Mesenteric fat pad (tissue), 1 donor: ENCODE measurements around the gene N4BP2. TPM values are rescaled to one million over a fixed set of nuclear protein-coding genes. Genes with fewer than 3 reads are reported as not detected.

ENCODE experiments used
- DNase-seq: peaks from one replicate; pipeline ENCODE4 v3.0.0-alpha.2; 2020; ENCODE audit warnings: low spot score
- total RNA-seq: library from RNA; stranded (reverse); fragmentation: NEBNext Ultra II Directional; extraction: Animal tissue kit (Norgen Biotek cat#: 25700); gene quantifications from one replicate; pipeline ENCODE4 v1.2.1, GENCODE V29; 2021
- donor health status: DM: yes; HTN: yes; CAD: no.

The N4BP2 gene
- total RNA-seq, 1 donor from 2014 or later, result 6.4 TPM

GRCh38 chr4:40190880-40191815, 134.5 kb downstream of the N4BP2 start:
- DNase-seq, result no peak

GRCh38 chr4:40192114-40193015, 135.7 kb downstream of the N4BP2 start:
- DNase-seq, result no peak

GRCh38 chr4:40193016-40193571, 136.4 kb downstream of the N4BP2 start:
- DNase-seq, result no peak

DNA sequence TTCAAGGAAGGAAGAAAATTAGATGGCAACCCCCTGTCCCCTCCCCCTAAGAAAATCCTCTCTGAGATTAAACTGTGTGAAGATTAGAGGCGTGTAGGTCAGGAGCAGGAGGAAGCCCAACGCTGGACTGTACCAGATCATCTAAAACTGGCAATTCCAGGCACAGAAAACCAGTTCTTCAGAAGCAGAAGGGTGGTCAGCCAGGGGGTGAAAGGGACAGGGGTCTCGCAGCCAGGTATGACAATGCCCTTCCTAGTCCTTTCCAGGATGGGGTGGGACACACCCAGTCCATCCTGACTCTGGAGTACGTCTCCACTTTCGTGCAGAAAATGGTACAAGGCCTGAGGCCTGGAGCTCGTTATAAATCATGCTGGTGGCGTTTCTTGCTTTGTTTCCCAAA, 136.9 kb downstream of the N4BP2 start:
- no peak for DNase-seq

DNA sequence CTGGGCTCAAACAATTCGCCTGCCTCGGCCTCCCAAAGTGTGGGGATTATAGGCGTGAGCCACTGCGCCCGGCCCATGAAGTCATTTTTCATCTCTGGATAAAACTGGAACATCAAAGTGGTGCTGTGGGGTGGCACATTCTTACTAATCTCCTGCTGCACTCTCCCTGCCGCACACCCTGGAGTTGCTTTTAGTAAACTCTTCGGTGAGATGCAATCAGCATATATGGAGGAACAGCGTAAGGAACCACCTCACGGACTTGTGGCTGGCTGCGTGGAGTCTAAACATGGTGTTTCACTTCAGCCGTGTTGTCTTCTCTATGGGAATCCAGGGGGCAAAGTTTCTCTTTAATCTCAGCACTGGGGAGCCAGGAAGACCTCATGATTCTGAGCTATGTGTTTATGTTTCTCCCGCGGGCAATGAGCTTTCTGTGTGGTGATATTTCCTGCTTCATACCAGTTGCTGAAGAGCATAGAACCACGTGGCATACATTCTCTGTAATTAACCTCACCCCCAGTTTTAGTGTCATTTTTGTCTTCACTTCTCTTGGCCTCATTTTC, 138.0 kb downstream of the N4BP2 start:
- no peak for DNase-seq

GRCh38 chr4:40195182-40196177, 138.8 kb downstream of the N4BP2 start:
- no peak for DNase-seq

- no peak for DNase-seq
Measured at GRCh38 chr4:40196272-40196671, 139.6 kb downstream of the N4BP2 start.

DNA sequence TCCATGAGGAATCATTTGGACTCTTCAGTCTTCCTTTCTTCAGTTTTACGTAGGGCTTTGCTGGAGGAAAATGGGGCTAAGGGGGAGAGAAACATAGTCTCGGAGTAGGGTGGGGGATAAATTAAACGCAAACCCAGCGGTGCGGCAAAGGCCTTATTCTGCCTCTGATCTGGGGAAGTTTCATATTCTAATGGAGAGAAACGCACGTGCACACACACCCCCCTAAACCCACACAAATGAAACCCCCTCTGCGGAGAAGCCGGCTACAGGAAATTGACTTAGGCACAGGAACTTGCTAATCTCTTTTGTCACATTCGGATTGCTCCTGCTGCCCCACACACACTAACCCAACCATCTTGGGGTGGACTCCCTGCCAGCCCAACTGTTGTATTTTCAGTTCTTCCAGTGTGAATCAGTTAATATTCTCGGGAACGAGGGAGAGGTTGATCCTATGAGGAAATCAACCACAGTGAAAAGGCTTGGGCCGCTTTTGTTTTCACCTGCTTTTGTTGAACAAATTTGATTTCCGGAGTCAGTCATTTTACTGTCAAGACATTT, 140.2 kb downstream of the N4BP2 start, which contains the start of gene RHOH:
Gene RHOH, plus strand, starts transcription at position 308 of the 558 bp plus-strand sequence. CDS start 46,356 bp downstream, outside the sequence.
- DNase-seq, result no peak

DNA sequence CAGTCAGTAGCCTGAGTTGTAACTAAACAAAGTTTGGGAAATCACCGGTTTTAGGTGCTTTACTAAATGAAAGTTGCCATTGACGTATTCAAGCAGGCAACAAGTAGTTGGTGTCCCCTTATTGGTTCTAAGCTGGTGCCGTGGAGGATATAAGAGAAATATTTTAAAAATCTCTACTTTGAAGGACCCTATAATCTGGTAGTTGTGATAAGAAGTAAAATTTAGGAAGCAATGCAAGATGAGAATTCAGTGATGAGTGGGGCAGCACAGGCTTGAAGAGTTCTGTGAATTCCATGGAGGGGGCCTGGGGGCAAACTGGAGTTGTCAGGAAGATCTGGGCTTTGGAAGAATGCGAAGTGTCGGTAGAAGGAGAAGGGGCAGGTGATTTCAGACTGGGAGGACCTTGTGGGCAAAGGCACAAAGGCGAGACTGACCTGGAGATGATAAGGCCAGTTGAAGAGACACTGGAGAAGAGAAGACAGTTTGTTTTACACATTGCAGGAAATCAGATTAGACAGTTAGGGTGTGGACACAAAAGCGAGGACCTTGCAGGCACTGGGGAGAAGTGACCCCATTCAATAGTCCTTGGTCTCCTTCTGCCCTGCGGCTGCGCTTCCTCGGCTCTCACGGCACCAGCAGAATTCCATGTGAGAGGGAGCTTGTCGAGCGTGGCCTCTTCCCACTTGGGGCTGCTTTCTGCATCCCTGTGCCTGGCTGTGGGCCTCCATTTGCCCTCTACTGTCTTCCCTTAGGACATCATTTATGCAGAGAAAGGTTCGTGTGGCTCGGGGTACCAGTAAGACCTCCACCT, 141.4 kb downstream of the N4BP2 start:
- no peak for DNase-seq

DNA sequence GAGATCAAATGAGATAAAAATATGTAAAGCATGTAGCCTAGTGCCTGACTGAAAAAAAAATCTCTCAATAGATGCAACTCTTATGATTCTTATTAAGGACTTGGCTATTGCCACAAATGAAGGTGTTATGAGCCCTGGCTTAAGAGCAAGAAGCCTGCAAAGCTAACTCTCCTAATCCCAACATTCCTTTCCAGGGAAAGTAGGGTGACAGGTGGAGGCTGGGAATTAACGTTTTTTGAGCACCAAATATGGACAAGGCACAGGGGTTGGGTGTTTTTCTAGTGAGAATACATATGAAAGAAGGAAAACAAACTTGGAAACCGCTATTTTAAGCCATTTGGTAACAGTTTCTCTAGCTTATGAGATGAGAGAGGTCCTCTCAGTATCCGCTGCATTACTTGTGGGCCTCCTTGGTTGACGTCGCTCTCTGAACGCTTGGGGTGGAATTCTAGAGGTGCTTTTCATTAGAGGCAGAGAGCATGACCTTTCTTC, 142.6 kb downstream of the N4BP2 start:
- DNase-seq, result no peak

- DNase-seq, result no peak
Measured at GRCh38 chr4:40199999-40200874, 143.6 kb downstream of the N4BP2 start.

DNA sequence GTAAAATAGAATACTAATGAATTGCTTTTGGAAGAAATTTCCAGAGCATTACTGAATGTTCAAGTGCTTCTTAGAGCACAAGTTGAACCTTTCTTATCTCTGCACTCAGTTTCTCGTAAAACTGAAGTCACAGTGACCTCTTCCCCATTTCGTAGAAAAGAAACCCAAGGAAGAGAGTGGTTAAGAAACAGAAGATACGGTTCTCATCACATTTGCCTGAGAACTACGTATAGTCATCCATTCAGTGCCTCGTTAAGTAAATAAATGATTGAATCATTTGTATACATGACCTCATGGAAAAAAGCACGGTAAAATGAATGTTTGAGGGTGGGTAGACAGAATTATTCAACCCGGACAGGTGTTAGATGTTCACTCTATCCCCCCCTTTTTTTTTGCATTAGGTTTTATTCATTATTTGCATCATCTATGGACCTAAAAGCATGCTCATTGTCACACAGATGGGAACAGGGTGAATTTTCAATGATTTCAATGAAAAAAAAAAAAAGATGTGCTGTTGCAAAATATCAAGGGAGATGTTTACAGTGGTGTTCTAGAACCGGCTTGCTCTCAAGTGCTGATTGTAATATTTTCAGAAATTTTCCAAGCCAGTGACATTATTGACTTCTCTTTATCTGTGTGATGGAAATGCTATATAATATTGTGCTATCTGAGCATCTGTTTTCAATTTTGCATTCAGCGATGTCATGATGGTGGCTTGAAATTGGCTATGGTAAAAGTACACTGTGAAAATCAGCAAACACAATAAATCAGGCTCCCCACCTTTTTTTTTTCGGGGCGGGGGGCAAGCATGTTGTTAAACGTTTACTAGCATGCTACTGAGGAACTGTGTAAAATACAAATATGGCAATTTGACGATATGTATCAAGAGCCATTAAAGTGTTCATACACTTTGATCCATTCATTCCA, 144.5 kb downstream of the N4BP2 start:
- no peak for DNase-seq

DNA sequence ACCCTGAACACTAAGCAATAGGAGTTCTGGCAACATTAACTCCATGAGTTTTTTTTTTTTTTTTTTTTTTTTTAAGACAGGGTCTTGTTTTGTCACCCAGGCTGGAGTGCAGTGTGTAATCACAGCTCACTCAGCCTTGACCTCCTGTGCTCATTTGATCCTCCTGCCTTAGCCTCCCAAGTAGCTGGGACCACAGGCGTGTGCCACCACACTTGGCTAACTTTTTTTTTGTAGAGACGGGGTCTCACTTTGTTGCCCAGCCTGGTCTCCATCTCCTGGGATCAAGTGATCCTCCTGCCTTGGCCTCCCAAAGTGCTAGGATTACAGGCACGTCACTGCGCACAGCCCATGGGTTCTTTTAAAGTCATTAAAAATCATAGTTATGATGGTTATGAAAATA, 145.2 kb downstream of the N4BP2 start:
- no peak for DNase-seq

- no peak for DNase-seq
Measured at GRCh38 chr4:40202474-40202873, 145.8 kb downstream of the N4BP2 start.

DNA sequence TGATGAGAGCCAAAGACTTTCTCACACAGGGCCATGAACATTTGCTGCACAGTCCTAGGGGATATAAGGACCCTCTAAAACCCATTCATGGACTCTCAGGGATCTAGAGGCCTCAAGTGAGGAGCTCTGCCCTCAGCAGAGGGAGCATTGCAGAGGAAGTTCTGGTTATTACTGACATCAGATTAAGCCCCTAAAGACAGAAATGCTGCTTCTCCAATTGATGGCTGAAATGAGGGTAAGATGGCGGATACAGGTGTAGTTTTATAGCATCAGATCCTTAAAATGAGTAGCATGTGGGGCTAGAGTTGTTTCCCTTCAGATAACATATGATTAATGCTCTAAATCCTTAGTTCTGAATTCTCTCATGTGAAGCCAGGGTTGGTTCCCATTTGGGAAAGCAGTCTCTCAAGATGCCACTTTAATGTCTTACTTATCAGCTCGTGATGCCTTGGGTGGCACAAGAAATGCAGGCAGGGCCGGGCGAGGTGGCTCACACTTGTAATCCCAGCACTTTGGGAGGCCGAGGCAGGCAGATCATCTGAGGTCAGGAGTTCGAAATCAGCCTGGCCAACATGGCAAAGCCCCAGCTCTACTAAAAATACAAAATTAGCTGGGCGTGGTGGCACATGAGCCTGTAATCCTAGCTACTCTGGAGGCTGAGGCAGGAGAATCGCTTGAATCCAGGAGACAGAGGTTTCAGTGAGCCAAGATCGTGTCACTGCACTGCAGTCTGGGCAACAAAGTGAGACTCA, 148.0 kb downstream of the N4BP2 start:
- no peak for DNase-seq
